ENCODE data around the gene CD36. TPM values are rescaled to one million over a fixed set of nuclear protein-coding genes. Genes with fewer than 3 reads are reported as not detected.

The CD36 gene
- total RNA-seq: 100 to 1,000 TPM; 155 to 726 TPM
- polyA plus RNA-seq: 10 to 100 TPM; 40.1 to 73.8 TPM
- long read RNA-seq, donor 1, partial matches to known transcripts: 5 of 12 reads
- long read RNA-seq, donor 1, other reads (novel, unspliced or antisense): 0 of 12 reads
- long read RNA-seq, donor 2, partial matches to known transcripts: 37 of 45 reads
- long read RNA-seq, donor 2, other reads (novel, unspliced or antisense): 0 of 45 reads
- long read RNA-seq, donor 3, transcript CD36-204 (12 exons, 1,686 nt): major isoform, 5 of 14 reads
- long read RNA-seq, donor 3, partial matches to known transcripts: 5 of 14 reads
- long read RNA-seq, donor 3, other reads (novel, unspliced or antisense): 0 of 14 reads
- long read RNA-seq, donor 4, partial matches to known transcripts: 0 of 4 reads
- long read RNA-seq, donor 4, other reads (novel, unspliced or antisense): 0 of 4 reads
- long read RNA-seq, donor 5, transcript CD36-204 (12 exons, 1,686 nt): major isoform, 6 of 57 reads
- long read RNA-seq, donor 5, partial matches to known transcripts: 36 of 57 reads
- long read RNA-seq, donor 5, other reads (novel, unspliced or antisense): 5 of 57 reads

- Histone ChIP-seq H3K36me3 (ENCODE audit: control insufficient read depth in 4 of 4, insufficient read depth in 4 of 4, low read length in 4 of 4) (no peaks in the 10 kb centered on the region), H3K4me1 (ENCODE audit: control insufficient read depth in 5 of 5, insufficient read depth in 5 of 5, low read length in 5 of 5) (peaks cover 0 to 16% (median 4%) of the 10 kb centered on the region in 5 donors), H3K27ac (ENCODE audit: low read depth in 1 of 2, low read length in 1 of 2) (peak within 1 kb of the TSS in 1 of 2 donors; percentile 90), H3K27me3 (ENCODE audit: control insufficient read depth in 3 of 3, insufficient read depth in 3 of 3, low read length in 2 of 3) (no peaks in the 10 kb centered on the region), H3K4me3 (no peak within 1 kb of the TSS), H3K9me3 (ENCODE audit: control insufficient read depth in 4 of 4, insufficient read depth in 3 of 4, low read length in 3 of 4) (no peaks in the 10 kb centered on the region), H3K9ac (ENCODE audit: insufficient read depth in 1 of 2, low read length in 2 of 2) (no peak within 1 kb of the TSS)
- DNase-seq (peak in 2 of 3 donors; percentile 35 to 45), ATAC-seq (ENCODE audit: insufficient read depth, low FRiP score) (peak; percentile 30)
- TF ChIP-seq, protein P1, sequence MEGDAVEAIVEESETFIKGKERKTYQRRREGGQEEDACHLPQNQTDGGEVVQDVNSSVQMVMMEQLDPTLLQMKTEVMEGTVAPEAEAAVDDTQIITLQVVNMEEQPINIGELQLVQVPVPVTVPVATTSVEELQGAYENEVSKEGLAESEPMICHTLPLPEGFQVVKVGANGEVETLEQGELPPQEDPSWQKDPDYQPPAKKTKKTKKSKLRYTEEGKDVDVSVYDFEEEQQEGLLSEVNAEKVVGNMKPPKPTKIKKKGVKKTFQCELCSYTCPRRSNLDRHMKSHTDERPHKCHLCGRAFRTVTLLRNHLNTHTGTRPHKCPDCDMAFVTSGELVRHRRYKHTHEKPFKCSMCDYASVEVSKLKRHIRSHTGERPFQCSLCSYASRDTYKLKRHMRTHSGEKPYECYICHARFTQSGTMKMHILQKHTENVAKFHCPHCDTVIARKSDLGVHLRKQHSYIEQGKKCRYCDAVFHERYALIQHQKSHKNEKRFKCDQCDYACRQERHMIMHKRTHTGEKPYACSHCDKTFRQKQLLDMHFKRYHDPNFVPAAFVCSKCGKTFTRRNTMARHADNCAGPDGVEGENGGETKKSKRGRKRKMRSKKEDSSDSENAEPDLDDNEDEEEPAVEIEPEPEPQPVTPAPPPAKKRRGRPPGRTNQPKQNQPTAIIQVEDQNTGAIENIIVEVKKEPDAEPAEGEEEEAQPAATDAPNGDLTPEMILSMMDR (IDR thresholded peaks at IDR 0.05; ENCODE audit: control extremely low read depth, extremely low read depth): no peak
- WGBS, 2 donors: 59 to 62% methylated on average over 4 of the region's 4 CpGs
Measured at GRCh38 chr7:80637911-80638765, at the start of gene CD36. TSS of gene CD36 (plus strand) at chr7:80638642. CDS start at chr7:80646741, 8,099 bp downstream.

DNA sequence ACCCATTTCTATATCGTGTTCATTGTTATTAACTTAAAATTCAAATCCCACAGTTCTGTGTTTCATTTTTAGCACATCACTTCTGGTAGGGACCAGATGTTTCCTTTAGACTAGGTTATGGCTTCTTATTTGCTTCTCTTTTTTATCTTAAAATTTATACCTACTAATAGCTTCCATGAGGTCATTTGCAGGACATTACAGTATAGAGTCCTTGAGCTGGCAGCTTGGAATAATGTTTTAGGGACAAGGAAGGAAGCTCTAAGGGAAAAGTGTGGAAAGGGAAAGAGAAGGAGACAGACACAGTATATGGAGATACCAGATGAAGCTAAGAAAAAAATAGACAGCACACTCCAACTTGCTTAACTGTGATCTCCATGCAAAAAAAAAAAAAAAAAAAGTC, 48.8 kb upstream of the CD36 start:
- Histone ChIP-seq H3K27me3 (ENCODE audit: control insufficient read depth in 3 of 3, insufficient read depth in 3 of 3, low read length in 2 of 3) (no peaks in the 10 kb centered on the region), H3K4me3 (no peak overlapping the region), H3K4me1 (ENCODE audit: control insufficient read depth in 5 of 5, insufficient read depth in 5 of 5, low read length in 5 of 5) (peaks cover 0 to 5% (median 2%) of the 10 kb centered on the region in 5 donors), H3K9ac (ENCODE audit: insufficient read depth in 1 of 2, low read length in 2 of 2) (no peak overlapping the region), H3K27ac (ENCODE audit: low read depth in 1 of 2, low read length in 1 of 2) (peak overlapping the region in 1 of 2 donors; percentile 23), H3K9me3 (ENCODE audit: control insufficient read depth in 4 of 4, insufficient read depth in 3 of 4, low read length in 3 of 4) (no peaks in the 10 kb centered on the region), H3K36me3 (ENCODE audit: control insufficient read depth in 4 of 4, insufficient read depth in 4 of 4, low read length in 4 of 4) (no peaks in the 10 kb centered on the region)
- ATAC-seq (ENCODE audit: insufficient read depth, low FRiP score): no peak
- TF ChIP-seq, protein P1 (IDR thresholded peaks at IDR 0.05; ENCODE audit: control extremely low read depth, extremely low read depth): no peak
- no peak for DNase-seq
- WGBS, 2 donors: 26 to 31% methylated on average over 1 of the region's 1 CpG

- H3K36me3 ChIP-seq (ENCODE audit: control insufficient read depth in 4 of 4, insufficient read depth in 4 of 4, low read length in 4 of 4): no peaks in the 10 kb centered on the region
- no peak overlapping the region for H3K9ac ChIP-seq (ENCODE audit: insufficient read depth in 1 of 2, low read length in 2 of 2)
- peaks cover 0 to 9% (median 0%) of the 10 kb centered on the region in 5 donors for H3K4me1 ChIP-seq (ENCODE audit: control insufficient read depth in 5 of 5, insufficient read depth in 5 of 5, low read length in 5 of 5)
- no peak overlapping the region for H3K27ac ChIP-seq (ENCODE audit: low read depth in 1 of 2, low read length in 1 of 2)
- ATAC-seq (ENCODE audit: insufficient read depth, low FRiP score): no peak
- H3K27me3 ChIP-seq (ENCODE audit: control insufficient read depth in 3 of 3, insufficient read depth in 3 of 3, low read length in 2 of 3): no peaks in the 10 kb centered on the region
- WGBS, 2 donors: 52 to 68% methylated on average over 1 of the region's 1 CpG
- TF ChIP-seq, protein P1 (IDR thresholded peaks at IDR 0.05; ENCODE audit: control extremely low read depth, extremely low read depth): no peak
- H3K9me3 ChIP-seq (ENCODE audit: control insufficient read depth in 4 of 4, insufficient read depth in 3 of 4, low read length in 3 of 4): no peaks in the 10 kb centered on the region
- no peak overlapping the region for H3K4me3 ChIP-seq
- no peak for DNase-seq
Measured at GRCh38 chr7:80591654-80592053, 46.8 kb upstream of the CD36 start.
